OCI-LY1 (cell line): Measurements from ENCODE around the gene TTC33.

Source experiments
- H2AFZ ChIP-seq: fragments of 200-600 bp; sonication (generic), shearing (Covaris generic); 2 replicates; pipeline ENCODE4 v1.6.0; 2014; ENCODE audit warnings: antibody characterized with exemption, mild to moderate bottlenecking, low read length
- H3F3A ChIP-seq: fragments of 200-600 bp; sonication (generic), shearing (Covaris generic); 2 replicates; pipeline ENCODE4 v1.6.0; 2014; ENCODE audit warnings: mild to moderate bottlenecking, antibody characterized with exemption, low read length, moderate library complexity; ENCODE audit not compliant: insufficient read depth
- H3K27ac ChIP-seq: fragments of 200-600 bp; sonication (generic); 2 replicates; pipeline ENCODE4 v1.5.1; 2014; ENCODE audit warnings: low read length, mixed run types, mild to moderate bottlenecking, low read depth; ENCODE audit not compliant: poor library complexity, severe bottlenecking
- H3K27me3 ChIP-seq: fragments of 200-600 bp; sonication (generic); 2 replicates; pipeline ENCODE4 v1.6.0; 2014; ENCODE audit warnings: antibody characterized with exemption, mild to moderate bottlenecking, low read length, moderate library complexity; ENCODE audit not compliant: insufficient read depth
- H3K36me3 ChIP-seq: fragments of 200-600 bp; sonication (generic); 2 replicates; pipeline ENCODE4 v1.6.1; 2014; ENCODE audit warnings: mild to moderate bottlenecking, antibody characterized with exemption, low read length, moderate library complexity, mixed read lengths; ENCODE audit not compliant: insufficient read depth
- H3K4me1 ChIP-seq: fragments of 200-600 bp; sonication (generic); 2 replicates; pipeline ENCODE4 v1.5.1; 2014; ENCODE audit warnings: mild to moderate bottlenecking, low read length, moderate library complexity; ENCODE audit not compliant: insufficient read depth, severe bottlenecking
- H3K4me2 ChIP-seq: fragments of 200-600 bp; sonication (generic), shearing (Covaris generic); 2 replicates; pipeline ENCODE4 v1.6.1; 2014; ENCODE audit warnings: low read length
- H3K4me3 ChIP-seq: fragments of 200-600 bp; sonication (generic); 2 replicates; pipeline ENCODE4 v1.5.1; 2014; ENCODE audit warnings: low read length, low read depth, mild to moderate bottlenecking, mixed read lengths; ENCODE audit not compliant: poor library complexity, severe bottlenecking
- H3K79me2 ChIP-seq: fragments of 200-600 bp; shearing (Covaris generic); 2 replicates; pipeline ENCODE4 v1.6.1; 2016; ENCODE audit warnings: mixed run types, low read length, mixed read lengths; ENCODE audit not compliant: insufficient read depth
- H3K9ac ChIP-seq: fragments of 200-600 bp; sonication (generic), shearing (Covaris generic); 2 replicates; pipeline ENCODE4 v1.6.1; 2014; ENCODE audit warnings: mild to moderate bottlenecking, low read length, mixed read lengths
- H3K9me2 ChIP-seq: fragments of 200-600 bp; sonication (generic), shearing (Covaris generic); 2 replicates; pipeline ENCODE4 v1.6.1; 2014; ENCODE audit warnings: low read depth, mild to moderate bottlenecking, low read length, mixed read lengths
- H3K9me3 ChIP-seq: fragments of 200-600 bp; shearing (Covaris generic); 2 replicates; pipeline ENCODE4 v1.6.1; 2014; ENCODE audit warnings: low read length, mixed read lengths
- H4K20me1 ChIP-seq: fragments of 200-600 bp; sonication (generic), shearing (Covaris generic); 2 replicates; pipeline ENCODE4 v1.6.0; 2016; ENCODE audit warnings: mild to moderate bottlenecking, low read length; ENCODE audit not compliant: insufficient read depth
- CTCF ChIP-seq: fragments of 200-600 bp; sonication (generic), shearing (Covaris generic); IDR thresholded peaks from 2 replicates; pipeline ENCODE4 v1.5.1; 2017; ENCODE audit warnings: mild to moderate bottlenecking, antibody characterized with exemption, low read length, moderate library complexity, mixed read lengths
- EZH2 ChIP-seq: fragments of 200-600 bp; sonication (generic), shearing (Covaris generic); IDR thresholded peaks from 2 replicates; pipeline ENCODE4 v1.8.0; 2017; ENCODE audit warnings: borderline replicate concordance, mixed run types, mild to moderate bottlenecking, antibody characterized with exemption, low read length, moderate library complexity, mixed read lengths

The TTC33 gene

GRCh38 chr5:40778133-40778532 lies 22.4 kb upstream of the TTC33 start:
- H3K36me3 ChIP-seq, result peaks cover 27% of the 10 kb centered on the region; the same call in 1 of the 2 replicates
- H3K4me3 ChIP-seq, result no peak overlapping the region
- no peaks in the 10 kb centered on the region for H4K20me1 ChIP-seq
- no peaks in the 10 kb centered on the region for H3K27me3 ChIP-seq
- no peaks in the 10 kb centered on the region for H3K9me3 ChIP-seq
- H3K79me2 ChIP-seq, result peaks cover 50% of the 10 kb centered on the region
- no peak overlapping the region for H3K4me2 ChIP-seq
- no peak overlapping the region for H3K9ac ChIP-seq
- no peaks in the 10 kb centered on the region for H3K9me2 ChIP-seq
- H3K4me1 ChIP-seq, result no peaks in the 10 kb centered on the region
- TF ChIP-seq EZH2 (no peak), CTCF (no peak)
- no peak overlapping the region for H3K27ac ChIP-seq
- no peak overlapping the region for H2AFZ ChIP-seq
- H3F3A ChIP-seq, result no peaks in the 10 kb centered on the region

GRCh38 chr5:40776658-40776977 lies 20.9 kb upstream of the TTC33 start:
- H3K9me2 ChIP-seq, result no peaks in the 10 kb centered on the region
- no peak overlapping the region for H3K27ac ChIP-seq
- H3K9ac ChIP-seq, result no peak overlapping the region
- H3K4me2 ChIP-seq, result no peak overlapping the region
- TF ChIP-seq EZH2 (no peak), CTCF (no peak)
- no peak overlapping the region for H3K4me3 ChIP-seq
- H4K20me1 ChIP-seq, result no peaks in the 10 kb centered on the region
- H3K4me1 ChIP-seq, result no peaks in the 10 kb centered on the region
- H3K27me3 ChIP-seq, result no peaks in the 10 kb centered on the region
- H3K79me2 ChIP-seq, result peaks cover 35% of the 10 kb centered on the region
- H2AFZ ChIP-seq, result no peak overlapping the region
- no peaks in the 10 kb centered on the region for H3F3A ChIP-seq
- H3K9me3 ChIP-seq, result no peaks in the 10 kb centered on the region
- peaks cover 29% of the 10 kb centered on the region; the same call in 1 of the 2 replicates for H3K36me3 ChIP-seq

GRCh38 chr5:40775846-40776657 lies 20.3 kb upstream of the TTC33 start:
- H4K20me1 ChIP-seq, result no peaks in the 10 kb centered on the region
- H3K4me1 ChIP-seq, result no peaks in the 10 kb centered on the region
- no peak overlapping the region for H3K27ac ChIP-seq
- no peak overlapping the region for H3K9ac ChIP-seq
- H3K4me2 ChIP-seq, result no peak overlapping the region
- peaks cover 29% of the 10 kb centered on the region for H3K79me2 ChIP-seq
- TF ChIP-seq EZH2 (no peak), CTCF (no peak)
- H2AFZ ChIP-seq, result no peak overlapping the region
- H3K4me3 ChIP-seq, result no peak overlapping the region
- no peaks in the 10 kb centered on the region for H3K9me3 ChIP-seq
- H3F3A ChIP-seq, result no peaks in the 10 kb centered on the region
- no peaks in the 10 kb centered on the region for H3K9me2 ChIP-seq
- H3K27me3 ChIP-seq, result no peaks in the 10 kb centered on the region
- peaks cover 35% of the 10 kb centered on the region; the same call in 1 of the 2 replicates for H3K36me3 ChIP-seq
